GM19351 (cell line): ENCODE results near the gene C1QTNF6.
"Not testable (repeated sequence)": the region's sequence is repeated elsewhere in the genome, so short reads cannot be mapped to it uniquely, and the experiment has no call there.

Experiments
- ATAC-seq: cut with Tn5 transposase; IDR thresholded peaks from one replicate; pipeline ENCODE4 v1.9.1; 2021; ENCODE audit warnings: mild to moderate bottlenecking, moderate library complexity; ENCODE audit not compliant: unreplicated experiment

Gene C1QTNF6

DNA sequence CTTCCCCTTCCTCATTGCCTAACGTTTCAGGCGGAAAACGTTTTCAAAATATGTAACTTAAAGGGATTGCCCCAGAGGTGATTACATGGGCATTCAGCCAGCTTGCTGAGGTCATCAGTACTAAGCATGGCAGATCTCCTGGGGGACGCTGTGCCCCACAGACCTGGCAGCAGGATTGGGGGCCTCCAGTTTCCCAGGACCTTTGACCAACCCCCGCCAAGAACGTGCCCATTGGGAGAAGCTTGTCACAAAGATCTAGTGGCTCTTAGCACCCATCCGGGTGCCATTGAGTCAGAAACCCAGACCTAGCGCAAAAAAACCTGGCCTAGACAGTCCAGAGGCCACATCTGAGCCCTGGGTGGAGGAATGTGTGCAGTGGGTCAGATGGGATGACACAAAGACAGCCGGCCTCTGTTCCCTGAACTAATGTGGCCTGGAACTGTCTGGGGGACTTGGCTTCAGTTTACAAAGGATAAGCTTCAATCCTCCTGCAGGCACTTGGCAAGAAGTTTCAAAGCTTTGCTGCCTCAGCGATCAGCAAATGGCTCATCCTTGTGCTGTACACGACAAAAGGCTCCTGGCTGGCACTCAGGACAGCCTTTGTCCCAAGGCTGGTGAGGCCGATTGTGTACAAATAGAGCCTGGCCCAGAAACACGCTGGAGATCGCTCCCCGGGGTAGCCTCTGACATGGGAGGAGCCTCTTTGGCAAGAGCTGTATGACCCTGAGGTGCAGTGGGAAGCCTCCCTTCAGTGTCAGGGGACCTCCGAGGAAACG is 9.5 kb downstream of the C1QTNF6 start:
- no peak for ATAC-seq

DNA sequence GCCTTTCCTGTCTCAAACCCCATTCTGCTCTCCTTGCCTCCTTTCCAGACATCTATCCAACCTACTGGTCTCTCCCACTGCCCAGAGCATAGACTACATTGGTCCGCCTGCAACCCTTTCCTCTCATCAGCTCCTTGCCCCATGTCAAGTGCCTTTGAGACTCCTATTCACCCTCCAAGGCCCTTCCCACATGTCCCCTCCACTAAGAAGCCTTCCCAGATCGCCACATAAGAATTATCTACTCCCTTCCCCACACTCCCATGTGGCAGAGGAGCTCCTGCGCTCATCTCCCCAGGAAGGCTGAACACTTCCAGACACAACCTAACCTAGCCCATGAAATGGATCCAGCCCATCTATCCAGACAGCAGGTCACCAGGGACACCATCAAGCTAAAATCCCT is 10.3 kb downstream of the C1QTNF6 start:
- ATAC-seq: no peak

DNA sequence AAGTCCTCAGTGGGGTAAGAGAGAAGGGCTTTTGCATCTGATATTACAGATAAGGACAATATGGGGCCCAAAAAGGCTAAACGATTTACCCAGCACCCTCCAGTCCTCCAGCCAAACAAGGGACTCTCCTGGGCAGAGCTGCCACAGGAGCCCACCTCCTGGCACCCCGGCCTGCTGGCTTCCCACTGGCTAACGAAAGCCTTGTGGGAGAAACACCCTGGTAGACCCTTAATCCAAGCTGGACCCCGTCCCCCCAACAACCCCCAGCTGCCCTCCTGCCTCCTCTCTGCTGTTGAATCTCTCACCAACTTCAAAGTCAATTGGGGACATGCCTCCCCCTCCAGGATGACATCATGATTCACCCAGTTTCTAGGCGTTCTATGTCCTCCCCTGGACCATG is 10.8 kb downstream of the C1QTNF6 start:
- no peak for ATAC-seq

DNA sequence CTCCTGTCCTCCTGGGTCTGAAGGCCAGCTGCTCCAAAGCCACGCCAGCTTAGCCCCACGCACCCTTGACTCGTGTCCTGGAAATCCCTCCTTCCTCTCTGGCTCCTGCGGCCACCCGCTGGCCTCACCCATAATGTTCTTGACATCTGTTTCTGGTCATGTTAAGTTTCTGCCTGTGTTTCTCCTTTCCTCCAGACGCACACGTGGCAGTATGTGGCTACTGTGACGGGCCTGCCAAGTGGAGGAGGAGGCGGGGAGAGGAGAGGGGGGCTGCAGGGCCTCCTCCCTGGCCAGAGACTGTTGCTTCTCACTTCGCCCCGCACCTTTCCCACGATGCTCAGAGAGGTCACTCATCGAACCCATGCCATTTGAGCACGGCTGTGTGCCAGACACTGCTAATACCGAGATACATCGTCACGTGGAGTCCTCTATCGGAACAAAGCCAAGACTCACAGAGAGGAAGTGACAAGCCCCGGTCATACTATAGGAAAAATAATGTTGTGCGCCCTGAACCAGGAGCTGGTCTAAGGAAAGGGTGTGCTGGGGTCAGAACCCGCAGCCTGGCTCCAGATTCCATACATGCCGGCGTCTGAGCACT is 11.5 kb downstream of the C1QTNF6 start:
- ATAC-seq: no peak

DNA sequence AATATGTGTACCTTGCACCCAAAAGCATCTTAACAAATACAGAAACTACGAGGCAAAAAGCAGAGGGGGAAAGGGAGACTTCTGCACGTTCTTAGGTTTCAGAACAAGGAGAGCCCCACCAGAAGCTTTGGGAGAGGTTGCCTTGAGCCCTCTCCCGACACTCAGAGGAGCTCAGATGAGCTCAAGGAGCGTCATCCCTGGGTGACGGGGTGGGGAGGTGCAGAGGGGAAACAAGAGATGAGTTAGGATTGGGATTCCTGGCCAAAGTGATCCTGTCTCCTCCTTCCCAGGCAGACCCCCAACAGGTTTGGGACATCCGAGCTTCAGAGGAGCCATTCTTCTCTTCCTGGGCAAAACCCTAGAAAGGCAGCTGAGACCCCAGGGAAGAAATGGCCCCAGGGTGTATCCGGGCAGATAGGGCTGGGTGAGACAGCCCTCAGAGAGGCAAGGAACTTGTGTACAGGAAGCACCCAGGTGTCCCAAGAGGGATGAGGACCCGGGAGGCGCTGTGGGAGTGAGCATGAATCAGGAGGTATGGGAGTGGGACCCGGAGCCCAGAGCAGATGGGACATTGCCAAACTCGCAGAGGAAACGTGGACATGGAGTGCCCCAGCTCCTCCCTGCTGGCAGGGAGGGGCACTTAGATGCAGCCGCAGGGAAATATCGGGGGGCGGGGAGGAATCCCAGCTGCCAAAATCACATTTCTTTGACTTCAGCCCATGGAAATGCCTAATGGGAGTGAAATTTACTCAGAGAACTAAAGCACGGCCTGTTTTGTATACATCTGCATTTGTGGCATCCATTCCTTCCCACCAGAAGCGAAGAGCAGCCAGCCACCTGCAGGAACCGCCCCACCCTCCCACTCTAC is 12.4 kb downstream of the C1QTNF6 start:
- no peak for ATAC-seq

GRCh38 chr22:37174964-37175363 is 13.1 kb downstream of the C1QTNF6 start:
- no peak for ATAC-seq

- ATAC-seq: no peak
Observed at GRCh38 chr22:37173709-37174108, 14.3 kb downstream of the C1QTNF6 start.

DNA sequence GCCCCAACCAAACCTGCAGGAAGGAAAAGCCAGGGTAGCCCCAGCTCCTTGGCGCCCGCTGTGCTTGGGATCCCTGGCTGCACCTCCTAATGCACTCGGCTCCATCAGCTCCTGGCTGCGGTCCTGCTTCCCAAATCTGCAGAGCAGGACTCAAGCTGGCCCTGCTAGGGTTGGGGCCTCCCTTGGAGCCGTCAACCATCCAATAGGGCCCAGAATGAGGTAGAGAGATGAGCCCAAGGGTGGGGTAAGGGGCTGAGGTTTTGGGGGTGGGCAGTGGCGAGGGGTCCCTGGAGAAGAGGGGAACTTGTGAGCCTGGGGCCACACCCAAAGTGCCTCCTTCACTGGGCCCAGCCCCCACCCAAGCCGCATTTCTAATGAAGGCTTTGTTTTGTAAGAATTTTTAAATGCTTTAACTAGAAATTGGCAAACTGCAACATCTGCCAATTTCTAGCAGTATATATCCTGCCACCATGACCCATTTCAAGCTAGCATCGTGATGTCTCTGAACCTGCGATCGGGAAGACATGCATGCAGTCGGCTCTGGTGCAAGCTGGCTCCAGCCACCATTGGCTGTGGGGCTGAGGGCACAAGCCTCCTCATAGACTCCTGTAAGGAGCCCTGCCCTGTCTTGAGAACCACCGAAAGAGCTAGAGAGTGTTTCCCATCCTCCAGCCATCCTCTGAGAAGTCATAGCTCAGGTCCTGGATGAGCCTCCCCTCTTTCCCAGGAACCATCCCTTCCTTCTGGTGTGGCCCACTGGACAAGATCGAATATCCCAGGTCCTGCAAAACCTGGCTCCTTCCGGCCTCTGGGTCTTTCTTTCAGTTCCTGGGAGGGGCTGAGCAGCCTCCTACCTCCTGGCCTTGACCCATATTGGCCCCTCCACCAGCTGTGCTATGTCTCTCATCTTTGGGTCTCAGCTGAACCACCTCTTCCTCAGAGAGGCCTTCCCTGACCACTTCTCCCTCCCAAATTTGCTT is 15.5 kb downstream of the C1QTNF6 start:
- no peak for ATAC-seq

DNA sequence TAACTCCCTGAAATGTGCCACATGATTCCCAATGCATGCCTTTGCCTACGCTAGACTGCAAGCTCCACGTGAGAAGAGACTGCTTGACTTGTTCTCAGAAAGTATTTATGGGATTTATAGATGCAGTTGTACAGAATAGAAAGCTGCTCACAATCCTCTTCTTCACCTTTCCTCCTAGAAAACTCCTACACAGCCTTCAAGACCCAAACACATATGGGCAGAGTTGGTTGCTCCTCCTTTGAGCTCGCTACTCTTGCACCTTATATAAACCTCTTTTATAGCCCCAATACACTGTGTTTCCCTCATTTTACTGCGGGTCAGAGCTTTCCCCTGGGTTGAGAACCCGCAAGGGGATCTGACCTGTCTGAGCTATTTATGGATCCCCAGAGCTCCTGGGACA is 16.4 kb downstream of the C1QTNF6 start:
- no peak for ATAC-seq

DNA sequence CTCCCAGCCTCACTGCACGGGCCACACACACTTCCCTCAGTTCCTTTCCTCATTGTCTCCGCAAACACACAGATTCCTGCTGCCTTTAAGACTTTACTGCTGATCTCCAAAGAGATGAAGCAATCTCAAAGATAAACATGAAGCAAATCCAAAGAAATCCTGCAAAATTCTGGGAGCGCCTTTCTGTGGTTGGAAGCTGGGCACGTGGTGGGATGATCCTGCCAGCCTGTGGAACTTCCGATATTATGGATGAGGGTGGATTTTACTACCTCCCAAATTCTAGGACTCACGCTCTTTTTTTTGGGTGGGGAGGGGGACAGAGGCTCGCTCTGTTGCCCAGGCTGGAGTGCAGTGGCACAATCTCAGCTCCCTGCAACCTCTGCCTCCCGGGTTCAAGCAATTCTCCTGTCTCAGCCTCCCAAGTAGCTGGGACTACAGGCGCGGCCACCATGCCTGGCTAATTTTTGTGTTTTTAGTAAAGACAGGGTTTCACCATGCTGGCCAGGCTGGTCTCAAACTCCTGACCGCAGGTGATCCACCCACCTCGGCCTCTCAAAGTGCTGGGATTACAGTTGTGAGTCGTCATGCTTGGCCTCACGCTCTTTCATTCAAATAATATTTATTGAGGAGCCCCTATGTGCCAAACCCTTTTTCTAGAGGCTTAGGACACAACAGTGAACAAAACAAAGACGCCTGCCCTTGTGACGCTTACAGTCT is 17.2 kb downstream of the C1QTNF6 start:
- not testable (repeated sequence) for ATAC-seq

DNA sequence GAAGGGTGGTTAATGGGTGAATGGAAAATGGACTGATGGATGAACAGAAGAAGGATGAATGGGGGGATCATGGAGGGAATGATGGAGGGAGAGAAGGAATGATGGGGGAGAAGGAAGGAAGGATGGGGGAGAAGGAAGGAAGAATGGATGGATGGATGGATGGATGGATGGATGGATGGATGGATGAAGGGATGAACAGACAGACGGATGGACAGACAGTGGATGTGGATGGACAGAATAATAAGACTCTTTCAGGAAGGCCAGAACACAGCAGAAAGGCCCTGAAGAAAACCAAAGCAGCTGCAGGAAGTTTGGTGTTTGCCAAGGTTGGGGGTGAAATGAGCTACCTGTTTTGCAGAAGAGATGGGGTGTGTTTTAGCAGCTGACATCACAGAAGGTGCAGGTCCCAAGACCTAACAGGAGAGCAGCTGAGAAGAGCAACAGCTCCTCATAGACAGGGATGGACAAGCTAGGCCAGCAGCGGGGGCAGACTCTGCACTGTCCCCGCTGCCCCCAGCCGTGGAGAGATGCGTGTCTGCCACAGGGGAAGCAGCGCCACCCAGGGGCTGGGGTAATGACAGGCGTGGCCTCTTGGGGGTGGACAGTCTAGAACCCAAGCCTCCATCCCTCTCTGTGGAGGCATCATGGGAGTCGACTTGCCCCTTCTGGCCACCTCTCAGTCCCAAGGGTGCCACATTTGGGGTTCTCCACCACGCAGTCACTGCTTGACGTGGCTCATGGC is 17.9 kb downstream of the C1QTNF6 start:
- no peak for ATAC-seq

GRCh38 chr22:37169406-37169805 is 18.6 kb downstream of the C1QTNF6 start:
- no peak for ATAC-seq

- no peak for ATAC-seq
Observed at GRCh38 chr22:37167981-37168647, 19.9 kb downstream of the C1QTNF6 start.

GRCh38 chr22:37167176-37167980 is 20.7 kb downstream of the C1QTNF6 start:
- ATAC-seq: no peak

- ATAC-seq: no peak
Observed at GRCh38 chr22:37166675-37167066, 21.4 kb downstream of the C1QTNF6 start.

- ATAC-seq: no peak
Observed at GRCh38 chr22:37165940-37166674, 21.9 kb downstream of the C1QTNF6 start.

GRCh38 chr22:37165066-37165465 is 23.0 kb downstream of the C1QTNF6 start:
- no peak for ATAC-seq
